CD4-positive, alpha-beta T cell treated with Interleukin-12 subunit alpha and Interleukin-12 subunit beta, for 1 hour (primary cell): ENCODE measurements around the gene MICAL2.

ENCODE experiments used
- DNase-seq: peaks from one replicate; pipeline ENCODE4 v3.0.0-alpha.2; 2020

The MICAL2 gene

GRCh38 chr11:12292766-12293165 lies 182.4 kb downstream of the MICAL2 start:
- no peak for DNase-seq

GRCh38 chr11:12293486-12293885 lies 183.1 kb downstream of the MICAL2 start:
- no peak for DNase-seq

- no peak for DNase-seq
Measured at GRCh38 chr11:12294613-12295012, 184.2 kb downstream of the MICAL2 start.

GRCh38 chr11:12295943-12296342 lies 185.6 kb downstream of the MICAL2 start:
- DNase-seq: no peak

GRCh38 chr11:12298610-12299009 lies 188.2 kb downstream of the MICAL2 start:
- no peak for DNase-seq

- no peak for DNase-seq
Measured at GRCh38 chr11:12301379-12301778, 191.0 kb downstream of the MICAL2 start.

- no peak for DNase-seq
Measured at GRCh38 chr11:12303421-12304149, 193.2 kb downstream of the MICAL2 start.

GRCh38 chr11:12306830-12307229 lies 196.4 kb downstream of the MICAL2 start:
- DNase-seq: no peak

GRCh38 chr11:12312132-12312531 lies 201.7 kb downstream of the MICAL2 start:
- no peak for DNase-seq
